ENCODE data around the gene TMEM100.
A peak's percentile ranks its signal among the peaks of the same experiment; 100 is the strongest.

GRCh38 chr17:55750750-55751657 lies 28.3 kb upstream of the TMEM100 start, which contains the start of gene PCTP:
- TF ChIP-seq CTCF (conservative IDR thresholded peaks at IDR 0.05 in 1 of 2, IDR thresholded peaks at IDR 0.05 in 1 of 2; ENCODE audit: low read depth in 1 of 2, low read length in 2 of 2) = peak; percentile 34 to 49
- TF ChIP-seq EZH2 (IDR thresholded peaks at IDR 0.05; ENCODE audit: low read length, missing control alignments) = no peak
